ENCODE results near the gene MSRB1. TPM values are rescaled to one million over a fixed set of nuclear protein-coding genes. Genes with fewer than 3 reads are reported as not detected.

MSRB1 gene
- total RNA-seq, 3 donors from 2014 or later (not counting 1 experiment from before 2014, with no cell fraction given) = 10.8 to 19.9 (median 14.8) TPM

GRCh38 chr16:1916640-1916990, 26.4 kb downstream of the MSRB1 start:
- H3K27ac ChIP-seq (ENCODE audit: low read length) = no peak overlapping the region
- H3K27me3 Mint-ChIP-seq (ENCODE audit: low read depth in 2 of 2) = peaks cover 26 to 38% of the 10 kb centered on the region in 2 donors
- peaks cover 21% of the 10 kb centered on the region for H3K27me3 ChIP-seq (ENCODE audit: control insufficient read depth, insufficient read depth, low read length)

GRCh38 chr16:1915732-1916639, 27.0 kb downstream of the MSRB1 start:
- intact Hi-C loops (cut with micrococcal nuclease) = no loop called here
- peaks cover 21% of the 10 kb centered on the region for H3K27me3 ChIP-seq (ENCODE audit: control insufficient read depth, insufficient read depth, low read length)

More at GRCh38 chr16:1916640-1916990, 26.4 kb downstream of the MSRB1 start:
- Mint-ChIP-seq H3K36me3 (no peaks in the 10 kb centered on the region), H3K4me3 (no peak overlapping the region), H3K9me3 (no peaks in the 10 kb centered on the region), H3K27ac (no peak overlapping the region), H3K4me1 (no peaks in the 10 kb centered on the region)
- Histone ChIP-seq H3K4me3 (ENCODE audit: low read length) (no peak overlapping the region), H3K4me1 (ENCODE audit: control insufficient read depth, insufficient read depth, low read length) (no peaks in the 10 kb centered on the region), H3K9me3 (ENCODE audit: control insufficient read depth, insufficient read depth, low read length) (no peaks in the 10 kb centered on the region), H3K36me3 (ENCODE audit: control insufficient read depth, insufficient read depth, low read length) (no peaks in the 10 kb centered on the region)
- ATAC-seq (no peak), DNase-seq (no peak)
- WGBS (ENCODE audit: insufficient coverage) = 17% methylated on average over 5 of the region's 5 CpGs
- no peak for TF ChIP-seq CTCF (IDR thresholded peaks at IDR 0.05)
- intact Hi-C loops (cut with micrococcal nuclease) = no loop called here

GRCh38 chr16:1914988-1915387, 28.0 kb downstream of the MSRB1 start:
- intact Hi-C loops (cut with micrococcal nuclease) = no loop called here
- H3K27ac ChIP-seq (ENCODE audit: low read length) = no peak overlapping the region
- H3K36me3 ChIP-seq (ENCODE audit: control insufficient read depth, insufficient read depth, low read length) = no peaks in the 10 kb centered on the region
- no peak overlapping the region for H3K4me3 ChIP-seq (ENCODE audit: low read length)
- Mint-ChIP-seq H3K27ac (no peak overlapping the region), H3K27me3 (ENCODE audit: low read depth in 2 of 2) (peaks cover 14 to 25% of the 10 kb centered on the region in 2 donors), H3K9me3 (no peaks in the 10 kb centered on the region), H3K36me3 (no peaks in the 10 kb centered on the region), H3K4me3 (no peak overlapping the region), H3K4me1 (no peaks in the 10 kb centered on the region)
- H3K4me1 ChIP-seq (ENCODE audit: control insufficient read depth, insufficient read depth, low read length) = no peaks in the 10 kb centered on the region
- no peaks in the 10 kb centered on the region for H3K9me3 ChIP-seq (ENCODE audit: control insufficient read depth, insufficient read depth, low read length)
- WGBS (ENCODE audit: insufficient coverage) = 56% methylated on average over 6 of the region's 8 CpGs
- ATAC-seq (no peak), DNase-seq (no peak)
- peaks cover 16% of the 10 kb centered on the region for H3K27me3 ChIP-seq (ENCODE audit: control insufficient read depth, insufficient read depth, low read length)
- no peak for TF ChIP-seq CTCF (IDR thresholded peaks at IDR 0.05)

More at GRCh38 chr16:1915732-1916639, 27.0 kb downstream of the MSRB1 start:
- no peaks in the 10 kb centered on the region for H3K9me3 Mint-ChIP-seq
- no peak overlapping the region for H3K27ac Mint-ChIP-seq
- no peaks in the 10 kb centered on the region for H3K4me1 ChIP-seq (ENCODE audit: control insufficient read depth, insufficient read depth, low read length)
- DNase-seq = no peak
- no peaks in the 10 kb centered on the region for H3K36me3 ChIP-seq (ENCODE audit: control insufficient read depth, insufficient read depth, low read length)
- WGBS (ENCODE audit: insufficient coverage) = 66% methylated on average over 25 of the region's 25 CpGs
- H3K9me3 ChIP-seq (ENCODE audit: control insufficient read depth, insufficient read depth, low read length) = no peaks in the 10 kb centered on the region
- no peaks in the 10 kb centered on the region for H3K4me1 Mint-ChIP-seq
- H3K27me3 Mint-ChIP-seq (ENCODE audit: low read depth in 2 of 2) = peaks cover 20 to 31% of the 10 kb centered on the region in 2 donors
- no peak overlapping the region for H3K4me3 Mint-ChIP-seq
- H3K27ac ChIP-seq (ENCODE audit: low read length) = no peak overlapping the region
- no peak overlapping the region for H3K4me3 ChIP-seq (ENCODE audit: low read length)
- no peak for TF ChIP-seq CTCF (IDR thresholded peaks at IDR 0.05)
- H3K36me3 Mint-ChIP-seq = no peaks in the 10 kb centered on the region
- ATAC-seq = no peak

All from natural killer cell (primary cell).